ENCODE data around the gene PSMD10.

GRCh38 chrX:108036298-108036973 lies 54.9 kb downstream of the PSMD10 start:
- TF ChIP-seq POLR2A (IDR thresholded peaks at IDR 0.05) (no peak), EP300 (IDR thresholded peaks at IDR 0.05) (no peak), CTCF (IDR thresholded peaks at IDR 0.05) (no peak)
